ENCODE measurements around the gene PIEZO2.

- no peak for TF ChIP-seq SMC3 (conservative IDR thresholded peaks at IDR 0.05; ENCODE audit: poor library complexity)
- no peak for TF ChIP-seq CTCF (IDR thresholded peaks at IDR 0.05; ENCODE audit: poor library complexity, severe bottlenecking)
- TF ChIP-seq REST (IDR thresholded peaks at IDR 0.05; ENCODE audit: borderline replicate concordance), result no peak
Measured at GRCh38 chr18:10727477-10727876, 421.9 kb downstream of the PIEZO2 start.
